Measurements from ENCODE around the gene P2RY2.

GRCh38 chr11:73274722-73275380 is 56.8 kb downstream of the P2RY2 start:
- TF ChIP-seq EZH2phosphoT487 (IDR thresholded peaks at IDR 0.05) (no peak), EZH2 (IDR thresholded peaks at IDR 0.05) (no peak)

Data from neural progenitor cell (in vitro differentiated cells).